GM12878 (cell line): ENCODE results near the gene SFTPB. TPM values are rescaled to one million over a fixed set of nuclear protein-coding genes. Genes with fewer than 3 reads are reported as not detected.
"Not testable (repeated sequence)": the region's sequence is repeated elsewhere in the genome, so short reads cannot be mapped to it uniquely, and the experiment has no call there.

Experiments
- ATAC-seq: fragments of 200-7000 bp; cut with Tn5 transposase; 3 replicates; pipeline ENCODE4 v1.9.1; 2020; ENCODE audit warnings: mild to moderate bottlenecking, moderate library complexity
- BruUV-seq: library from RNA; stranded (reverse); fragments of 400-500 nt; replicated peaks from 2 replicates; lab custom pipeline; 2021; lab: Mats Ljungman, UMichigan
- CTCF ChIA-PET: fragments of 300-600 bp; sonication (Branson Sonifier 250); formaldehyde crosslinking; extraction: SDS; loops from one replicate; lab custom pipeline; 2021; ENCODE audit warnings: inconsistent platforms; lab: Yijun Ruan, JAX
- POLR2A ChIA-PET: fragments of 350-600 bp; formaldehyde crosslinking; extraction: SDS; loops from one replicate; lab custom pipeline; 2021; ENCODE audit warnings: inconsistent platforms; lab: Charles Lee
- RAD21 ChIA-PET: fragments of 300-600 bp; sonication (Branson Sonifier 250); formaldehyde crosslinking; loops from one replicate; lab custom pipeline; 2023; ENCODE audit warnings: antibody characterized with exemption; ENCODE audit not compliant: unreplicated experiment; lab: Charles Lee
- SMC1A ChIA-PET: fragments of 300-600 bp; sonication (Branson Sonifier 250); formaldehyde crosslinking; loops from one replicate; lab custom pipeline; 2023; ENCODE audit not compliant: unreplicated experiment, uncharacterized antibody; lab: Charles Lee
- DNase-seq: peaks from one replicate; pipeline ENCODE4 v3.0.0-alpha.2; 2011; ENCODE audit warnings: low read depth, low spot score
- FAIRE-seq: peaks from 3 replicates; lab custom pipeline; 2011; peaks lifted over from hg19 to GRCh38; lab: Jason Lieb, UNC
- H2AFZ ChIP-seq: 2 replicates; pipeline ENCODE4 v1.6.0; 2011; ENCODE audit warnings: low read depth, low read length, control low read depth; ENCODE audit not compliant: control insufficient read depth
- H3K27ac ChIP-seq: 2 replicates; pipeline ENCODE4 v1.5.1; 2011; ENCODE audit warnings: control low read depth; ENCODE audit not compliant: control insufficient read depth, insufficient read depth
- H3K27me3 ChIP-seq, 2 experiments: replicated peaks in 1 of 2; 2 replicates each; pipeline versions ENCODE4 v1.6.0 to v1.6.1; 2011; ENCODE audit warnings: low read length in 1 of 2; ENCODE audit not compliant: control insufficient read depth in 2 of 2, insufficient read depth in 2 of 2
- H3K36me3 ChIP-seq, 2 experiments: 2 replicates each; pipeline ENCODE4 v1.5.1; 2011; ENCODE audit warnings: low read length in 1 of 2; ENCODE audit not compliant: control insufficient read depth in 2 of 2, insufficient read depth in 2 of 2
- H3K4me1 ChIP-seq: 2 replicates; pipeline ENCODE4 v1.6.1; 2011; ENCODE audit warnings: mild to moderate bottlenecking, low read length, moderate library complexity, mixed read lengths; ENCODE audit not compliant: control insufficient read depth, insufficient read depth
- H3K4me2 ChIP-seq: 2 replicates; pipeline ENCODE4 v1.6.0; 2011; ENCODE audit warnings: control low read depth; ENCODE audit not compliant: control insufficient read depth, insufficient read depth
- H3K4me3 ChIP-seq: fragments of 200-600 bp; sonication (generic); 2 replicates; pipeline ENCODE4 v1.5.1; 2016
- H3K79me2 ChIP-seq: 2 replicates; pipeline ENCODE4 v1.6.0; 2011; ENCODE audit warnings: low read length; ENCODE audit not compliant: control insufficient read depth, insufficient read depth
- H3K9ac ChIP-seq: 2 replicates; pipeline ENCODE4 v1.8.0; 2011; ENCODE audit warnings: low read length, control low read depth, mixed read lengths; ENCODE audit not compliant: control insufficient read depth, insufficient read depth
- H3K9me3 ChIP-seq: replicated peaks from 3 replicates; pipeline ENCODE4 v1.5.1; 2011; ENCODE audit warnings: mild to moderate bottlenecking, low read length; ENCODE audit not compliant: control insufficient read depth, insufficient read depth
- H4K20me1 ChIP-seq: 2 replicates; pipeline ENCODE4 v1.6.0; 2011; ENCODE audit not compliant: control insufficient read depth, insufficient read depth
- MYC ChIP-seq: IDR thresholded peaks from 2 replicates; pipeline ENCODE4 v1.6.1; 2011; ENCODE audit warnings: mild to moderate bottlenecking, low read length, moderate library complexity, inconsistent platforms; ENCODE audit not compliant: insufficient read depth, insufficient replicate concordance, insufficient read length, severe bottlenecking
- PML ChIP-seq: IDR thresholded peaks from 2 replicates; pipeline ENCODE4 v1.6.1; 2012; ENCODE audit warnings: low read length, inconsistent platforms
- RBBP5 ChIP-seq: fragments of 200-600 bp; sonication (generic); conservative IDR thresholded peaks from 2 replicates; pipeline ENCODE4 v1.6.1; 2016
- SMC3 ChIP-seq: IDR thresholded peaks from 2 replicates; pipeline ENCODE4 v1.6.1; 2011; ENCODE audit warnings: low read length, improper control_type of control experiment, borderline replicate concordance
- ZBTB4 ChIP-seq: fragments of 450-650 bp; formaldehyde crosslinking; IDR thresholded peaks from 2 replicates; pipeline ENCODE4 v1.4.0; 2022; ENCODE audit warnings: mild to moderate bottlenecking, moderate library complexity
- ZNF217 ChIP-seq: fragments of 450-650 bp; IDR thresholded peaks from 2 replicates; pipeline ENCODE4 v1.6.1; 2017; ENCODE audit warnings: antibody characterized with exemption, mild to moderate bottlenecking
- WGBS: methylation state at CpG from one replicate; pipeline ENCODE4 v1.1.6; 2016; ENCODE audit warnings: low lambda C conversion rate; ENCODE audit not compliant: insufficient replicate concordance, insufficient coverage; ENCODE audit errors: missing lambda C conversion rate; 5-methylcytosine and 5-hydroxymethylcytosine counted together
- in situ Hi-C: fragments of 300-500 bp; cut with MboI; formaldehyde crosslinking; loops from 9 replicates; pipeline ENCODE4 v1.14.3; 2018; ENCODE audit warnings: mixed read lengths
- intact Hi-C: fragments of 100-400 bp; cut with micrococcal nuclease; formaldehyde crosslinking; loops from one replicate; pipeline ENCODE4 v1.14.2; 2022; ENCODE audit not compliant: unreplicated experiment
- polyA plus RNA-seq, 11 experiments: library from polyadenylated mRNA; depleted of rRNA in 4 of 11; unstranded in 6 of 11; stranded (reverse) in 5 of 11; fragments of >200 nt; fragmentation: Nextera tagmentation in 4 of 11; fragmentation: Illumina TruSeq in 1 of 11; extraction: Ambion mirVana in 4 of 11; extraction: Trizol in 1 of 11; gene quantifications; 1 replicate in 1 of 11; 2 replicates in 10 of 11; pipeline versions ENCODE4 v1.2.1 to v1.2.3, GENCODE V29; 2011 to 2016; ENCODE audit warnings: inconsistent platforms in 2 of 11, missing spikeins in 2 of 11, low read depth in 1 of 11
- total RNA-seq, 4 experiments: library from RNA; depleted of rRNA in 3 of 4; stranded (reverse); fragments of >200 nt in 3 of 4; fragmentation: Illumina TruSeq in 1 of 4; extraction: Trizol in 1 of 4; gene quantifications; 2 replicates each; pipeline versions ENCODE4 v1.2.1 to v1.2.3, GENCODE V29; 2013 to 2021

Gene SFTPB
- total and polyA plus RNA-seq, 10 of the 15 experiments (the other 5 are each of a cell fraction or from before 2014, with no cell fraction given) = 0.02 to 5.3 TPM; not detected in 8

- TF ChIP-seq MYC = no peak
- no peak for TF ChIP-seq ZBTB4 (CRISPR knock-in tag)
- TF ChIP-seq ZNF217 = no peak
- TF ChIP-seq RBBP5 = no peak
- TF ChIP-seq PML = no peak
- no peak for TF ChIP-seq SMC3
- TF ChIP-seq, all 136 proteins: peak for 0
Observed at GRCh38 chr2:85659324-85659981, 8.5 kb downstream of the SFTPB start (continued).

DNA sequence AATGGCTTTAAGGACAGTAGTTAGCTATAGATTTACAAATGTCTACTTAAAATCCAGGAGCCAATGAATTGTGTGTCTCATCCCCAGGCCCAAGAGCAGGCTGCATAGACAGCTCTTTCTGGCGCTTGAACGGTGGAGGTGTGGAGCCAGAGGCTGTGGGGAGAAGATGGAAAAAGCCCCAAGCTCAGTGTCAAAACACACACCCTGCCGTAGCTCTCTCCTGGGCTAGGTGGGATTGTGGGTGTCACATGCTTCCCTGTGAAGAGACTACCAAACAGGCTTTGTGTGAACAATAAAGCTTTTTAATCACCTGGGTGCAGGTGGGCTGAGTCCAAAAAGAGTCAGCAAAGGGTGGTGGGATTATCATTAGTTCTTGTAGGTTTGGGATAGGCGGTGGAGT lies 10.6 kb downstream of the SFTPB start:
- H4K20me1 ChIP-seq, H3K9ac ChIP-seq, H3K27ac ChIP-seq, H3K27me3 ChIP-seq, H3K9me3 ChIP-seq, FAIRE-seq, BruUV-seq, H3K36me3 ChIP-seq, H3K4me3 ChIP-seq, H3K4me1 ChIP-seq, intact Hi-C loops, RAD21 ChIA-PET, H3K79me2 ChIP-seq, H3K4me2 ChIP-seq, ATAC-seq, POLR2A ChIA-PET, DNase-seq, in situ Hi-C loops, H2AFZ ChIP-seq: not testable (repeated sequence)
- WGBS = 99% methylated on average over 4 of the region's 4 CpGs
- ChIA-PET SMC1A (interaction anchor here (0.7 kb wide), 1 partner anchor 495 kb away, joined by 3 read pairs; no protein-coding TSS in a partner anchor), CTCF (interaction anchor here (0.8 to 3.5 kb wide), 2 partner anchors 21 to 50 kb away, joined by 3 to 19 read pairs (median 10); no protein-coding TSS in a partner anchor)
